ENCODE results near the gene SUMF1.

GRCh38 chr3:4515916-4516579 is 49.0 kb upstream of the SUMF1 start:
- TF ChIP-seq, protein P1, sequence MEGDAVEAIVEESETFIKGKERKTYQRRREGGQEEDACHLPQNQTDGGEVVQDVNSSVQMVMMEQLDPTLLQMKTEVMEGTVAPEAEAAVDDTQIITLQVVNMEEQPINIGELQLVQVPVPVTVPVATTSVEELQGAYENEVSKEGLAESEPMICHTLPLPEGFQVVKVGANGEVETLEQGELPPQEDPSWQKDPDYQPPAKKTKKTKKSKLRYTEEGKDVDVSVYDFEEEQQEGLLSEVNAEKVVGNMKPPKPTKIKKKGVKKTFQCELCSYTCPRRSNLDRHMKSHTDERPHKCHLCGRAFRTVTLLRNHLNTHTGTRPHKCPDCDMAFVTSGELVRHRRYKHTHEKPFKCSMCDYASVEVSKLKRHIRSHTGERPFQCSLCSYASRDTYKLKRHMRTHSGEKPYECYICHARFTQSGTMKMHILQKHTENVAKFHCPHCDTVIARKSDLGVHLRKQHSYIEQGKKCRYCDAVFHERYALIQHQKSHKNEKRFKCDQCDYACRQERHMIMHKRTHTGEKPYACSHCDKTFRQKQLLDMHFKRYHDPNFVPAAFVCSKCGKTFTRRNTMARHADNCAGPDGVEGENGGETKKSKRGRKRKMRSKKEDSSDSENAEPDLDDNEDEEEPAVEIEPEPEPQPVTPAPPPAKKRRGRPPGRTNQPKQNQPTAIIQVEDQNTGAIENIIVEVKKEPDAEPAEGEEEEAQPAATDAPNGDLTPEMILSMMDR (IDR thresholded peaks at IDR 0.05): no peak
- no peak for TF ChIP-seq POLR2A (IDR thresholded peaks at IDR 0.05)
